ENCODE data around the gene ACTL9. TPM values are rescaled to one million over a fixed set of nuclear protein-coding genes. Genes with fewer than 3 reads are reported as not detected.
A peak's percentile ranks its signal among the peaks of the same experiment; 100 is the strongest.

Gene ACTL9
- total and polyA plus RNA-seq, 2 experiments from 2014 or later = not detected

GRCh38 chr19:8663920-8664670 lies 34.5 kb downstream of the ACTL9 start:
- no peaks in the 10 kb centered on the region for H3F3A ChIP-seq (replicated peaks; ENCODE audit: low read depth)
- no peak overlapping the region for H3K4me2 ChIP-seq
- DNase-seq (ENCODE audit: low spot score) (peak; percentile 53), ATAC-seq (no peak)
- no peaks in the 10 kb centered on the region for H3K4me1 ChIP-seq (ENCODE audit: insufficient read depth)
- H4K20me1 ChIP-seq (replicated peaks; ENCODE audit: insufficient read depth) = no peaks in the 10 kb centered on the region
- H3K4me3 Mint-ChIP-seq = no peak overlapping the region
- no peaks in the 10 kb centered on the region for H3K9me2 ChIP-seq (ENCODE audit: insufficient read depth)
- H3K9me3 Mint-ChIP-seq = peaks cover 83% of the 10 kb centered on the region
- no peaks in the 10 kb centered on the region for H3K36me3 ChIP-seq (ENCODE audit: insufficient read depth)
- peaks cover 41% of the 10 kb centered on the region for H3K36me3 Mint-ChIP-seq (ENCODE audit: low read depth)
- H3K27ac Mint-ChIP-seq = no peak overlapping the region
- no peak overlapping the region for H3K27ac ChIP-seq (ENCODE audit: low read depth)
- no peaks in the 10 kb centered on the region for H3K27me3 ChIP-seq (ENCODE audit: insufficient read depth)
- peak overlapping the region; percentile 28; the same call in 1 of the 2 replicates for H2AFZ ChIP-seq
- H3K4me3 ChIP-seq = no peak overlapping the region
- no peaks in the 10 kb centered on the region for H3K4me1 Mint-ChIP-seq
- no peaks in the 10 kb centered on the region for H3K79me2 ChIP-seq (replicated peaks; ENCODE audit: insufficient read depth)
- no peak for TF ChIP-seq POLR2AphosphoS5 (IDR thresholded peaks at IDR 0.05; ENCODE audit: low read depth)
- no peak for TF ChIP-seq ZNF114 (CRISPR knock-in tag; IDR thresholded peaks at IDR 0.05)
- no peak for TF ChIP-seq EZH2phosphoT487 (IDR thresholded peaks at IDR 0.05; ENCODE audit: unreplicated experiment)
- no peak for TF ChIP-seq EZH2 (IDR thresholded peaks at IDR 0.05; ENCODE audit: low read depth, unreplicated experiment)
- TF ChIP-seq NANOG (IDR thresholded peaks at IDR 0.05; ENCODE audit: borderline replicate concordance) = no peak
- no peak for TF ChIP-seq REST (IDR thresholded peaks at IDR 0.05; ENCODE audit: unreplicated experiment)
- TF ChIP-seq ZNF331 (CRISPR knock-in tag; IDR thresholded peaks at IDR 0.05; ENCODE audit: low read depth) = no peak
- TF ChIP-seq ETS1 (IDR thresholded peaks at IDR 0.05) = no peak
- TF ChIP-seq CTCF (conservative IDR thresholded peaks at IDR 0.05; ENCODE audit: low read depth in 2 of 2) = no peak
- no peak for TF ChIP-seq STAT1 (IDR thresholded peaks at IDR 0.05; ENCODE audit: unreplicated experiment)
- TF ChIP-seq CREB1 (CRISPR knock-in tag; IDR thresholded peaks at IDR 0.05; ENCODE audit: low read depth) = no peak
- no peak for TF ChIP-seq ZNF462 (CRISPR knock-in tag; IDR thresholded peaks at IDR 0.05)
- TF ChIP-seq JUNB (IDR thresholded peaks at IDR 0.05; ENCODE audit: unreplicated experiment) = no peak
- H3K27me3 Mint-ChIP-seq (ENCODE audit: insufficient read depth, low read depth, poor library complexity) = peaks cover 3% of the 10 kb centered on the region
